ENCODE measurements around the gene CHD1L.

GRCh38 chr1:147201276-147201675 is 41.2 kb upstream of the CHD1L start:
- TF ChIP-seq EZH2phosphoT487 (IDR thresholded peaks at IDR 0.05; ENCODE audit: insufficient read depth, low read depth) (no peak), EZH2 (IDR thresholded peaks at IDR 0.05; ENCODE audit: insufficient read depth, poor library complexity, severe bottlenecking) (no peak)
